Panc1 (cell line): Measurements from ENCODE around the gene RBM47.

Source experiments
- CTCF ChIP-seq: fragments of 450-650 bp; IDR thresholded peaks from 2 replicates; pipeline ENCODE4 v1.5.1; 2017; ENCODE audit warnings: mild to moderate bottlenecking
- POLR2AphosphoS5 ChIP-seq: IDR thresholded peaks from 2 replicates; pipeline ENCODE4 v1.6.1; 2012; ENCODE audit warnings: mild to moderate bottlenecking, low read depth, low read length, moderate library complexity

GRCh38 chr4:40399578-40399977 lies 230.1 kb downstream of the RBM47 start:
- TF ChIP-seq POLR2AphosphoS5 (no peak), CTCF (no peak)
